GM18858 (cell line): ENCODE measurements around the gene TCERG1L.

Experiments used
- ATAC-seq: cut with Tn5 transposase; IDR thresholded peaks from one replicate; pipeline ENCODE4 v1.9.1; 2021; ENCODE audit not compliant: unreplicated experiment

Gene TCERG1L

DNA sequence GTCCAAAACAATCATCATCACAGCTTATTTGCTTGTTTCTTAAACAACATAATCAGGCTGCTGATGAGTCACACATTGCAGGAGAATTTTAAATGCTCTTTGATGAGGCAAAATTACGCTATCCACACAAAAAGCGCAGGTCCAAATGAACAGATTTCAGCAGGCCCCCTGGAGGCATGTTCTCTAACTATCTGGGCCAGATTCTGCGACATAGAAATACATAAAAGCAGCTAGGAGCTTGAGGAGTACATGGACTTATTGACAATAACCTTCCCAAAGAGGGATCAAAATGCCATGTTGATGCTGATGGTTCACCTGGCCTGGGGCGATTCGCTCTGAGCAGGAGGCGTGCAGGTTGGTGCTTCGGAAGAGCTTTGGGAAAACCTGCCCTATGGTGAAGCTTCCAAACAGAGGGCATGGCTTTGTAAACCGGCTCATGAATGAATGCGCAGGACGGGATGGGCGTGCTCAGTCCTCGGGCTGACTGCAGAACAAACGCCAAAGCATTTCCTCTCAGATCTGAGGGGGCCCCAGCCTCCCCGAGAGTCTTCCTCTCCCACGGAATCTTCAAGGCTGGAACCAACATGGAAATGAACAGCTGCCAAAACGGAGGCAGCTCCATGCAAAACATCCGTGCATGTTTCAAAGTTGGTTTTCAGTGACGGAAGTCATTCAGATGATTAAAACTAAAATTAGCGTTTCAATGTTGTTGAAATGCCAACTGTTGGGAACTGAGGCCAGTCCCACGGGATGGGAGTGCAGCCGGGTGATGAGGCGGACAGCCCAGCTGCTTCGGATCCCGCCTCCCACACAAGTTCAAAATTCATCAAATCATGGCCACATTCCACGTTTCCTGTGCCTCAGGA, 179.6 kb downstream of the TCERG1L start:
- no peak for ATAC-seq

DNA sequence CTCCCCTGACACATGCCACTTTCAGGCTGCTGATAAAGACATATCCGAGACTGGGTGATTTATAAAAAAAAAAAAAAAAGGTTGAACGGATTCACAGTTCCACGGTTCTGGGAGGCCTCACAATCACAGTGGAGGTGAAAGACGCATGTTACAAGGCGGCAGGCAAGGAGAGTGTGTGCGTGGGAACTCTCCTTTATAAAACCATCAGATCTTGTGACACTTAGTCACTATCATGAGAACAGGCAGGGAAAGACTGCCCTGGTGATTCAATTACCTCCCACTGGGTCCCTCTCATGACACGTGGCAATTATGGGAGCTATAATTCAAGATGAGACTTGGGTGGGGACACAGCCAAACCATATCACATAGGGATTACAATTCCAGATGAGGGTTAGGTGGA, 181.5 kb downstream of the TCERG1L start:
- no peak for ATAC-seq

DNA sequence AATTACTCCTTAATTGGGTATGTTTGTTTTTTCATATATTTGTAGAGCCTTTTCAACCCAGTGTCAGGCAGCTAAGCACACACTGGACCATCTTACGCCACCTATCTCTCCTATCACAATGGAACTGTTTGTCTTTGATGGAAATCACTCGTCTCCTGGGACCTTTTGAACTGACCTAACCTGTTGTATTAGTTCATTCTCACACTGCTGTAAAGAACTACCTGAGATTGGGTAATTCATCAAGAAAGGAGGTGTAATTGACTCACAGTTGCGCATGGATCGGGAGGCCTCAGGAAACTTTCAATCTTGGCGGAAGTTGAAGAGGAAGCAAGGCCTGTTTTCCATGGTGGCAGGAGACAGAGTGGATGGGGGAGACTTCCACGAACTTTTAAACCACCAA, 182.0 kb downstream of the TCERG1L start:
- ATAC-seq: no peak

DNA sequence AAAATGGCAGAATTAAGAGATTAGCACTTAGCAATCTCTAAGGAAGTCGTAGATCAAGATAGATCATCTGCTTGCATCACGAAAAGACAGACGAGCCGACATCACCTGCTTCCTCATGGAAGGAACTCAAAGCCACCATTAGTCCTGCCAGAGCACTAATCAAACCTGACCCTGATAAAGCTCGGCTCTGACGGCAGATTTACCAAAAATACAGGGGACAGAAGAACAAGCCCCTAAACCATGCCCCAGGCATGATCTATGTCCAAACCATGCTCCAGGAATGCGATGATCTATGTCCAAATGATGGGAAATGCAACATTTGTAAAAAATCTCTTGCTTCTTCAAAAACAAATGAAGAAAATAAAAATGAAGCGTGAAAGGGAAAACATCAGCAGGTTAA, 182.8 kb downstream of the TCERG1L start:
- no peak for ATAC-seq

DNA sequence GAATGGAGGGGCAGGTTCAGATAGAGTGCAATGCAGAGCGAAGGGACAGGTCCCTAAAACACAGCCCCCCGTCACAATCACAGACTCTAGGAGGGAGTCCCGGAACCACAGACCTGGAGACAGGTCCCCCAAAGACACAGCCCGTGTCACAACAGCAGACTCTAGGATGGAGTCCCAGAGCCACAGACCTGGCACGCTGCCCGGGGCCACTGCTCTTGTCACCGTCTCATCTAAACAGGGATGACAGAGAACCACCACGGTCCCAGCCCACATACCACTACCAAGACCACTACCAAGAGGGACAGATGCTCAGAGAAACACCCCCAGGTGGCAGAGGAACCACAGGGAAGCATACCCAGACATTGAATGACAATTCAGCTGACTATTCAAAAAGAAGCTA, 183.9 kb downstream of the TCERG1L start:
- no peak for ATAC-seq

DNA sequence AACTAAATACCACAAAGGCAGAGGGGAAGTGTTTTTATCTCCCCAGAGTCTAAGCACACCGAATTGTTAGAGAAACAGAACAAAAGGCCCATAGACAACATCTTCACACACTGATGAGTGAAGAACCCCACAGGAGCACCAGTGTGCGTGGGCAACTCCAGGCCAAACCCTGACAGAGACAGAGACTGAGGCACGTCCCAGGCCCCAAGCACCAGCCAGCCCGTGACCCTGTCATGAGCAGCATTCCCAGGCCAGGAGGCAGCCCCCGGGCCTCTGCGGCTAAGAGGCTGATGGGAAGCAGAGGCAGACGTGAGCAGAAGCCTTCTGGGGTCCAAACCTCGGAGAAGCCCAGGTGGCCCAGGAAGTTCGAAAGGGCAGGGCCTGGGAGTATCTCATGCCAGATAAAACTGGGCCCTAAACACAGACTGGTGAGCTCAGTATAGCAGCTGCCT, 184.4 kb downstream of the TCERG1L start:
- ATAC-seq: no peak

DNA sequence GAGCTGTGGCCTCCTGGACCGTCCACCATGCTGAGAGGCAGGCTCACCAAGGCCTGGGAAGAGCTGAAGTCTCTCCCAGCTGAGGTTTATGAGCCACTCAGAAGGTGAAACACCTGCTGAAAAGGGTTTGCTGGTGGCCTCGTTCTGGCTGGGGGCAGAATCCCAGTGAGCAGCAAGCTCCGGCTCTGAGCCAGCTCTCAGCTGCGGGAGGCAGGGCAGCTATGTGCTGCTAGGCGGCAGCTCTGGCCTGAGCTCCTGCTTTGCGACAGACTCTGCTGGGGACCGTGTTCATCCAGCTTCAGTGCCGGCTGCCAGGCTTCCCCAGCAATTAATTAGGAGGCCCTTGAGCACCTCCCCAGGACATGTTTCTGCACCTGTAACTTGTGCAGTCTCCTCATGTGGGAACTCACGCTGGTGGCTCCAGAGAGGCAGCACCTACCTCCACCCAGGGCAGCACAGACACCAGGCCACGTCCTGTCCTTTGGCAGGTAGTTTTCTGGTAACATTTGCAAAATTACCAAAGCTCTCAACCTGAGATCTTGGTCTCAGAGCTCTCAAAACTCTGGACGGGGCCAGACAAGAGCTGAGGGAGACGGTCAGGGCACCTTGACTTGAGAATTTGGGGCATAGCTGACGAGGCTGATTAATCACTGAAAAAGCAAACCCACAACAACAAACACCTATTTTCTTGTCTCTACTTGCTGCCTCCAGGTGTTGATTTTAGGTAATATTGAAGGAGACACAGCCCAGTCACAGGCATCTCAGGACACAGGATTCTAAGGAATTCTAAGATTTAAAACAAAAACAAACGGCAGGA, 185.0 kb downstream of the TCERG1L start:
- ATAC-seq: no peak

DNA sequence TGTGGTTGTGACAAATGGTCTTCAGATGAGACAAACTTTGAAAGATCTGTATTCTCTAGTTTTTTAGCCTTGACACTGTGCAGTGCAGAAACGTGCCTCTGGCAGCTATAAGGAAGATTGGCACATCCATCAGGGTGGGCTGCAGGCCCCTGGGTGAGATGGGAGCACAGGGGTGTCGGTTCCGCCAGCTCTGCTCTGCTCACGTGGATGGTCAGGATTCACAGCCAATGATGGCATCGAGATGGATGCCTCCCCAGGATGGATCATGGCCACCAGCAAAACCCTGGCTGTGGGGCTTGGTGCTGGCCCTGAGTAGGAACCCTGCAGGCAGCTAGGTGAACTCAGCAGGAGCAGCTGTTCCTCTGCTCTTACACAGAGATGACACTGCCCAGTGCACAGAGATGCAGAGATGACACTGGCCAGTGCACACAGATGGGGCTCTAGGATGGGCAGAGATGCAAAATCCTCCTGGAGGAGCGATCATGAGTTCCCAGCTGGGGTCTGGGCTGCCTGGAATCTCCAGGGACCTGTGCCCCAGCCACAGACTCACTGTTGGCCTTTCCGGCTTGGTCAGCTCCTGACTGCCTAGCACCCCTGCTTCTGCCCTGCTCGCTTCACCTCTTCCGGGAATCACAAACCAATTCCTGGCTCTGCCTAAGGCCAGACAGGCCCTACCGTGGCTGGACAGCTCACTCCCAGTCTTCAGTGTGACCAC, 185.9 kb downstream of the TCERG1L start:
- ATAC-seq: no peak

DNA sequence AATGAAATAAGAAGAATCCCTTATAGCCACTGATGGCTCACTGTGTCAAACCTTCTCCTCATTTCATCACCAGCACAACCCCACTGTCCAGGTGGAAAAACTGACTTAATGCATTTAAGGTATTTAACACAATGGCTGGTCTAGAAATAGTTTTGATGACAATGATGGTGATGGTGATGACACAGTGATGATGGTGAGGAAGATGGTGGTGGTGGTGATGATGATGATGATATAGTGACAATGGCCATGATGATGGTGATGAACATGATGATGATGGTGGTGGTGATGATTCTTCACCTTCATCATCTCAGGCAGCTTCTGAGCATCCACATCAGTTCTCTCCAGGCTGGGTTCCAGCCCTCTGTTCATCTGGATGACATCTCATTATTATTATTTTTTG, 186.6 kb downstream of the TCERG1L start:
- ATAC-seq: no peak

DNA sequence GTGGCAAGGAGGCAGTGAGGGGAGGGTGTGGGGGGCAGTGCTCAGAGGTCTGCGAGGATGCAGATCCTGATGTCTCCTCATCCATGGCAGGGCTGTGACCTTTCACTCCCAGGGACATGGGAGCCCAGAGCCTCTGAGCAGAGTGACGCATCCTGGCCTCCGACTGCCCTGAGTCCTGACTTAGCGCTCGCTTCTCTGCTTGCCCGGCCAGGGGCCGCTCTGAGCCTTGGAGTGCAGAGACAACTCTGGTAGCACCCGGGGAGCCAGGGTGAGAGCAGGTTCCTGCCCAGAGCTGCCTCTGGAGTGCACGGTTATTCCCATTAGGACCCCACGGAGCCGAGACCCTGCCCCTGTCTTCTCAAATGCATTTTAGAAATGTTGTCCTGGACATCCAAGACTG, 188.0 kb downstream of the TCERG1L start:
- ATAC-seq: no peak

DNA sequence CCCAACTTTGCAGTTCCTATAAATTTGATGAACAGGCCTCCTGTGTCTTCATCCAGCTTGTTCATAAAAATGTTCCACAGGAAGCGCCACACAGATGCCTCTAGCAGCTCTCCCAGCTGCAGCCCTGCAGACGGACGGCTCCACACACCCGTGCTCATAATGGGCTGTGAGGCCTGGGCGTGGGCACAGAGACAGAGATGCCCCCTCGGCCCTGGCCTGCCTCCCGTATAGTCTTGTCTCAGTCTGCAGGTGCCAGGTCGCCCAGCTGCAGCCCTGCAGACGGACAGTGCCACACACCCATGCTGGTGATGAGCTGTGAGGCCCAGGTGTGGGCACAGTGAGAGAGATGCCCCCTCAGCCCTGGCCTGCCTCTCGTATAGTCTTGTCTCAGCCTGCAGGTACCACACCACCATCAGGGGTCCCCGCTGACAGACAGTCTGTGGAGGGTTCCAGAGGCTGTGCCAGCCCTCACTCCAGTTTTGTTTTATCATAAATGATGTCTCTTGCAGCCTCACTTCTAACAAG, 189.9 kb downstream of the TCERG1L start:
- no peak for ATAC-seq

DNA sequence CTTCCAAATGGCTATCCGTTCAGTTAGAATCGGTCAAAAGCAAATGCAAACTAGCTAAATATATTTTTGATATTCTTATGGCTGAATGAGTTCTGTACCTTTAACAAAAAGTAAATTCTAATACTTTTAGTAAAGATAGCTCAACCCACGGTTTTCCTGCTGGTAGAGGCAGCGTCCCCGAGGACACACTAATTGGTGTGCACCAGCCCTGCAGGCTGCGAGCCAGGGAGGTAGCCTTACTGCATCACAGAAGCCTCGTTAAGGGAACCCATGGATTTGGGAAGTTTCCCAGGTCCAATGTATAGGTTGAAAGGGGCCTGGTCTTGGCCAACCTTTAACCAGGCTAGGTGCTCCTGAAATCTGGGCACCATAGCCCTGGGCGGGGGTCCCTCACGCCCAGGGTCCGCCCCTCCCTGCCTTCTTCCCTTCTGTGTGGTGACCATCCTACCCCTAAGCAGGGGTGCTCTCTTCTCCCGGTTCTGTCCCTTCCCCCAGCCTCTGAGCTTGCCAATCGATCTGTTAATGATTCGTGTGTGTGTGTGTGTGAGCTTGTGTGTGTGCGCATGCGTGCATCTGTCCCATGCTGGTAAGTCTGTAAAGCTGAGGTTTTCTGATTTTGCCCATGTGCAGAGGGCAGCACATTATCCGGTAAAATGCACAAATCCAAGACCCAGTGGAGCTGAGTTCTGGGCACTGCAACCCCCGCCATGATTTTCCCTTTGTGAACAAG, 191.7 kb downstream of the TCERG1L start:
- no peak for ATAC-seq

DNA sequence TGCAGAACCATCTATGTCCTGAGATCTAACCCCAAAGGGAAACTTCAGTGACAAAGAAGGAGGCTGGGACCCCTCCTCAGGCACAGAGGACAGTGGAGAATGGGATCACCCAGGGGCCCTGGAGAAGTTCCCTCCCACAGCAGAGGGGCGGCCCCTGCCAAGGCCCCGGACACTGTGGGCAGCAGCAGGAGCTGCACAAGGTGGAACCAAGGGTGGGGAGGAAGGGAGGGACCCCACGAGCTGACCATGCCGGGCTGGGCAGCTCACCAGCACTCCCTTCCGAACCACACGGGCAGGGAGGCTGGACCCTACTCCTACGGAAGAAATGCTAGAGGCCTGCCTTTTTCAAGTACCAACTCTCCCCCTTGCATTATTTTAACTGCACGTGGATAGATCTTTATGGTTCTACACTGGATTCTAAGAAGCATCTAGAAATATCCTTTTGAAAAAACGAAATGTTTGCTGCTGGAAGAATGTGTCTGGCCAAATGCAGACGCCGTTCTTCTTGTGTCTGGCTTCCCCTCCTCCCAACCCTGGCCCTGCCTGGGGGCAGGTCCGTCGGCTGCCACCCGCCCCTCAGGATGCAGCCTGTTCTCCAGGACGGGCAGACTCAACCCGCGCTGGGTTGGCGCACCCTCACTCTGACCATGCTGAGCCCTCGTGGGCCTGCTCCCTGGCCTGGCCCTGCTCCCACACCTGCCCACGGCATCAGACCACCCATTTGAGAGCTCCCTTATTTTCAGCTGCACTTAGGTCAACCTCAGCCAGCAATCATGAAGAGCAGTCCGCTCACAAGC, 193.9 kb downstream of the TCERG1L start:
- ATAC-seq: no peak

DNA sequence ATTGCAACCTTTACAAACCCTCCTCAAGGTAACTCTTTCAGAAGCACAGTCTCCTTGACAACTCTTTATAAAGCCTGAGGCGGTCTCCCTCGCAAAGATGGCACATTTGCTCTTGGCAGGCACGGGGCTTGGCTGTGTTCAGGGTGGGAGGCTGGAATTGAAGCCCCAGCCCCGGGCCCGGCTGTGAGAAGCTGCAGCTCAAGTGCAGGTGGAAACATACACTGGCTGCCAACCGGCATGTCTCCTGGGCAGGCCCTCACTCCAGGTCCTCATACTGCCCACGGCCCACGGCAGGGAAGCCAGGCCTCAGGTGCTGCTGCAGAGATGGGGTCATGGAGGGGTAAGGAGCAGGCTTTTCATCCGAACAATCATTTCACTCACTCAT, 194.5 kb downstream of the TCERG1L start:
- ATAC-seq: no peak

DNA sequence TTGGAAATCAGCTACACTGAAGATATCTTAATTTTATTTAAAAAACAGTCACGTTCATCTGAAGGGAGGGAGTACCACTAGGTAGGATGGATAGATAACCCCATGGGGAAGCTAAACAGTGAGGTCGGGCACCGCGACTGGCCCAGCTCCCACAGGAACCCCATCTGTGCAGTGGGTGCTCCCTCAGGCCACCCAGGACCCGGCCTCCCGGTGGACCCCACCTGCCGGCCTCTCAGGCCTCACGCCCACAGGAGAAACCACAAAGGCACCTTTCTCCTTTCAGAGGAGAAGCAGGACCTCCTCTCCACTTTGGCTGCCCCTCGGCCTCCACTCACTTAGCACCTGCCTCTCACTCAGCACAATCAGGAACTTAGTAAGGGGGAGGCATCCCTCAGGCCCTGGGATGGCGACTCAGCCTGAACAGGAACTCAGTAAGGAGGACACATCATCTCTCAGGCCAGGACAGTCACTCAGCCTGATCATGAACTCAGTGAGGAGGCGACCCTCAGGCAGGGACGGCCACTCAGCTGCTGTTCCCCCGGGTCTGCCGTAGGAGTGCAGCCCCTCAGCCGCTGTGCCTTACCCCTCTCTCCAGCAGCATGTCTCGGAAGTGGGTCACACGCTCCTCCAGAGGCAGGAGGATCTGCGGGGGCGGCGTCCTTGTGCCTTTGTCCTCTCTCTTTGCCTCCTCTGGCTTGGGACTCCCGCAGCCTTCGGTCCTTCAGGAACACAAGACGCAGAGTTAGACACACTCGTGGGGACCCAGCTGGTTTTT, 195.1 kb downstream of the TCERG1L start:
- no peak for ATAC-seq

DNA sequence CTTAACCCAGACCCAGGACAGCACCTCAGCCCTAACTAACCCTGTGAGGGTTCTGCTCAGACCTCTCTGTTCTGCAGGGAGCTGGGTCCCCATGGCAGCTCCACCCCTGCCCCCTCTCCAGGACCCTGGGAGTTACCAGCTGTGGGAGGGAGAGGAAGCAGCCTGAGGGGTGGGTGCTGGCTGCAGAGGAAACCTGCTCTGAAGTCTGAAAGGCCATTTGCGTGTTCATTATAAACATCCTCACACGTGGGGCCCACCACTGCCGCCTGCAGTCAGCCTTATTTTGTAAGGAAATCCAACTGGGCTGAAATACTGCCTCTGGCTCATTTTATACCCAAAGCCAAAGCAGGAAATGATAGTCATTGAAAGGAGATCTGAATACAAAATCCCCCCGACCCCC, 195.7 kb downstream of the TCERG1L start:
- ATAC-seq: no peak

DNA sequence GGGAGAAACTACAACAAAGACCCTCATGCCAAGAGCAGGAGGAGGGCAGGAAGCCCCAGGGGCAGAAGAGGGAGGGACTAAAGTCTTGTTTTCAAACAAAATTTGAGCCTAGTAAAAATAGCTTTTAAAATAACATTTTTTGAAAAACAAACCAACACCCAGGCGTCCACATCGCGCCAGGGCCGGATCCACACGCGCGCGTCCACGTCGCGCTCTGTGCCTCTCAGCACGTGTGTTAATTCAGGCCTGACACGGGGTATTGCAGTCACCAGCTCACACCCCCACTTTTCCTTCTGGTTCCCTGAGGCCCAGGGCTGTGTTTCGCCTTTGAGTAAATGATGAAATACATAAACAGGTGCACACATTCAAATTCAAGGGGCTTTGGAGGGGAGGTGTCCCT, 196.2 kb downstream of the TCERG1L start:
- no peak for ATAC-seq

DNA sequence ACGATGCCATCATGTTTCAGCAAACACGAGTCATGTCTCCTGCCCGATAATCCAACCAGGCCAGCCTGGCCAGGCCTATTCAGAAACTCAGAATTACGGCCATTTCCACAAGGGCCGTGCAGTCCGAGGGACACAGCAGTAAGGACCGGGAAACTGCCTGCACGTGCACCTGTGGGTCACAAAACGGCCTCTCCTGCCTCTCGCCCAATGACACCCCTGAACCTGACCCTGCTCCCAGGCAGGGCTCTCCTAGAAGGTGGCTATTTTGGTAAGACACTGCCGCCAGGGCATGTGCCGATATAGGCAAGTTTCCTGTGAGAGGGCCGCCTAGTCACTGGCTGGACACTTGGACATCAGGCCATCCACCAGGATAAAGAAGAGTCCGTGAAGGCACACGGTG, 196.7 kb downstream of the TCERG1L start:
- ATAC-seq: no peak

DNA sequence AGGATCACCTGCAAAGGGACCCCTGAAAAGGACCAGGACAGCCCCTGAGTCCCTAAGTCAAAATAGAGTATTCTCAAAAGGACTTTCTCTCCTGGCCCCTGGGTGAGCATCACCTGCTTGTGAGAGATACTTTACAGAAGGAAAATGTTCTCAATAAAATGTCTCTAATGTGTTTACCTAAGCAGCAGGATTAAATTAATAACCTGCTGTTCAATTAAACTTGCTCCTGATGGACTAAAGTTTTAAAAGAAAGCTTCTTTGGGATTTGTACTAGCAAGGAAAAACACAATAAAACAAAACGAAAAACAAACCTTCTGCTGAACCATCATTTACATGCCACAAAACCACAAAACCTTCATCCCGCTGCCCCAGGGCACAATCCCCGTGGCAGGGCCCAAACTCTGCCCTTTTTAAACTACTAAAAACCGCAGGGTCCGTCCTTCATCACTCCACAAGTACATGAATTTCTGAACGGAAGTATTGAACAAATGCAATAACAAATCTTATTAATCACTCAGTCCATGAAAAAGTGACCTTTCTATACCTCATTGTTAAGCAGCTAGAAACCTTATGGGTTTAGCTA, 197.7 kb downstream of the TCERG1L start:
- ATAC-seq: no peak
